IMR-90 (cell line): Measurements from ENCODE around the gene CIITA. TPM values are rescaled to one million over a fixed set of nuclear protein-coding genes. Genes with fewer than 3 reads are reported as not detected.
"Not testable (repeated sequence)": the region's sequence is repeated elsewhere in the genome, so short reads cannot be mapped to it uniquely, and the experiment has no call there.

Experiments
- ATAC-seq: fragments of 200-7000 bp; cut with Tn5 transposase; 2 replicates; pipeline ENCODE4 v1.9.1; 2020; ENCODE audit warnings: low read depth, mild to moderate bottlenecking, moderate library complexity
- BruUV-seq: library from RNA; stranded (reverse); fragments of 400-500 nt; replicated peaks from 2 replicates; lab custom pipeline; 2021; lab: Mats Ljungman, UMichigan
- CTCF ChIA-PET: fragments of 300-600 bp; formaldehyde crosslinking; extraction: SDS; loops from one replicate; lab custom pipeline; 2021; ENCODE audit warnings: antibody characterized with exemption; lab: Yijun Ruan, JAX
- POLR2A ChIA-PET: fragments of 300-600 bp; sonication (Branson Sonifier 250); formaldehyde crosslinking; loops from one replicate; lab custom pipeline; 2022; ENCODE audit warnings: antibody characterized with exemption; ENCODE audit not compliant: unreplicated experiment; lab: Charles Lee
- DNase-seq: peaks from one replicate; pipeline ENCODE4 v3.0.0; 2013
- H2AFZ ChIP-seq: replicated peaks from 2 replicates; pipeline ENCODE3; 2013; ENCODE audit warnings: low read length, mild to moderate bottlenecking; ENCODE audit not compliant: poor library complexity
- H2AK5ac ChIP-seq: 2 replicates; pipeline ENCODE4 v1.6.1; 2013; ENCODE audit warnings: low read depth, low read length, inconsistent platforms
- H2AK9ac ChIP-seq: replicated peaks from 2 replicates; pipeline ENCODE3; 2013; ENCODE audit warnings: mild to moderate bottlenecking, low read depth, low read length, moderate library complexity; ENCODE audit not compliant: poor library complexity
- H2BK120ac ChIP-seq: 2 replicates; pipeline ENCODE4 v1.6.1; 2013; ENCODE audit warnings: low read depth, low read length, inconsistent platforms
- H2BK15ac ChIP-seq: 3 replicates; pipeline ENCODE4 v1.6.1; 2013; ENCODE audit warnings: low read depth, low read length, inconsistent platforms
- H2BK20ac ChIP-seq: 2 replicates; pipeline ENCODE4 v1.6.1; 2013; ENCODE audit warnings: low read depth, mild to moderate bottlenecking, inconsistent platforms, low read length, moderate library complexity
- H2BK5ac ChIP-seq: 2 replicates; pipeline ENCODE4 v1.6.1; 2013; ENCODE audit warnings: mild to moderate bottlenecking, low read depth, low read length, inconsistent platforms; ENCODE audit not compliant: poor library complexity, severe bottlenecking
- H3K14ac ChIP-seq: replicated peaks from 2 replicates; pipeline ENCODE4 v1.6.1; 2013; ENCODE audit warnings: low read depth, low read length, inconsistent platforms
- H3K18ac ChIP-seq: 2 replicates; pipeline ENCODE4 v1.6.1; 2013; ENCODE audit warnings: low read depth, low read length, control low read depth
- H3K23ac ChIP-seq: 2 replicates; pipeline ENCODE4 v1.6.1; 2013; ENCODE audit warnings: low read depth, low read length, inconsistent platforms
- H3K27ac ChIP-seq: 2 replicates; pipeline ENCODE4 v1.5.1; 2013; ENCODE audit warnings: mild to moderate bottlenecking, control low read depth, low read length; ENCODE audit not compliant: insufficient read depth
- H3K27me3 ChIP-seq: 2 replicates; pipeline ENCODE4 v1.6.1; 2013; ENCODE audit warnings: low read length; ENCODE audit not compliant: control insufficient read depth, insufficient read depth
- H3K36me3 ChIP-seq: 2 replicates; pipeline ENCODE4 v1.6.1; 2013; ENCODE audit warnings: low read length, mixed read lengths; ENCODE audit not compliant: control insufficient read depth, insufficient read depth
- H3K4ac ChIP-seq: 2 replicates; pipeline ENCODE4 v1.6.1; 2013; ENCODE audit warnings: low read depth, low read length, inconsistent platforms
- H3K4me1 ChIP-seq: 2 replicates; pipeline ENCODE4 v1.6.1; 2013; ENCODE audit warnings: low read length, mixed read lengths; ENCODE audit not compliant: control insufficient read depth, insufficient read depth
- H3K4me2 ChIP-seq: 2 replicates; pipeline ENCODE4 v1.6.1; 2013; ENCODE audit warnings: low read depth, mild to moderate bottlenecking, control low read depth, low read length, moderate library complexity
- H3K4me3 ChIP-seq: 2 replicates; pipeline ENCODE4 v1.5.1; 2013; ENCODE audit warnings: low read depth, mild to moderate bottlenecking, control low read depth, low read length, moderate library complexity; ENCODE audit not compliant: insufficient read depth
- H3K56ac ChIP-seq: 2 replicates; pipeline ENCODE4 v1.6.1; 2013; ENCODE audit warnings: low read length, inconsistent platforms; ENCODE audit not compliant: insufficient read depth; ENCODE audit errors: extremely low read depth
- H3K79me1 ChIP-seq, 2 experiments: 2 replicates each; pipeline ENCODE4 v1.6.1; 2013; ENCODE audit warnings: low read length in 2 of 2, inconsistent platforms in 1 of 2, low read depth in 1 of 2
- H3K9ac ChIP-seq: 2 replicates; pipeline ENCODE4 v1.6.1; 2013; ENCODE audit warnings: low read depth, low read length, control low read depth
- H3K9me1 ChIP-seq: 2 replicates; pipeline ENCODE4 v1.6.1; 2013; ENCODE audit warnings: low read length, inconsistent platforms; ENCODE audit not compliant: insufficient read depth
- H3K9me3 ChIP-seq: 2 replicates; pipeline ENCODE4 v1.6.1; 2013; ENCODE audit warnings: low read length; ENCODE audit not compliant: control insufficient read depth, insufficient read depth
- H4K20me1 ChIP-seq: 2 replicates; pipeline ENCODE4 v1.6.1; 2013; ENCODE audit warnings: low read length, inconsistent platforms; ENCODE audit not compliant: insufficient read depth
- H4K5ac ChIP-seq: 2 replicates; pipeline ENCODE4 v1.6.1; 2013; ENCODE audit warnings: mild to moderate bottlenecking, low read depth, low read length, control low read depth
- H4K8ac ChIP-seq, 2 experiments: 2 replicates each; pipeline ENCODE4 v1.6.1; 2013; ENCODE audit warnings: low read depth in 2 of 2, low read length in 2 of 2, control low read depth in 1 of 2, inconsistent platforms in 1 of 2
- H4K91ac ChIP-seq: 2 replicates; pipeline ENCODE4 v1.6.1; 2013; ENCODE audit warnings: low read depth, low read length, inconsistent platforms; ENCODE audit not compliant: insufficient read depth
- CHD1 ChIP-seq: IDR thresholded peaks from 2 replicates; pipeline ENCODE4 v1.6.1; 2012; ENCODE audit warnings: low read depth, low read length, improper control_type of control experiment
- RFX5 ChIP-seq: IDR thresholded peaks from 2 replicates; pipeline ENCODE4 v1.8.0; 2012; ENCODE audit warnings: low read depth, mild to moderate bottlenecking, low read length, moderate library complexity
- SMC3 ChIP-seq: fragments of 150-350 bp; IDR thresholded peaks from 2 replicates; pipeline ENCODE4 v1.6.1; 2016; ENCODE audit warnings: low read depth, mild to moderate bottlenecking, antibody characterized with exemption, low read length, moderate library complexity
- WGBS, 2 experiments: methylation state at CpG; one replicate each; pipeline versions ENCODE4 v1.1.5 to v1.1.7; 2013; ENCODE audit warnings: missing lambda C conversion rate in 2 of 2; ENCODE audit not compliant: insufficient read length in 1 of 2; ENCODE audit errors: extremely low coverage in 2 of 2; 5-methylcytosine and 5-hydroxymethylcytosine counted together
- dilution Hi-C: fragments of 300-500 bp; cut with HindIII; formaldehyde crosslinking; loops from one replicate; pipeline ENCODE4 v1.14.3; 2018; ENCODE audit warnings: low sequenced_read_pairs; ENCODE audit not compliant: unreplicated experiment
- in situ Hi-C: fragments of 300-500 bp; cut with MboI; formaldehyde crosslinking; loops from 3 replicates; pipeline ENCODE4 v1.14.3; 2019; ENCODE audit warnings: low sequenced_read_pairs, inconsistent platforms, mixed read lengths
- intact Hi-C: fragments of 100-400 bp; cut with micrococcal nuclease; formaldehyde crosslinking; loops from 2 replicates; pipeline ENCODE4 v1.10.0; 2022
- polyA plus RNA-seq, 3 experiments: library from polyadenylated mRNA; depleted of rRNA; stranded (reverse); fragments of >200 nt; gene quantifications; 2 replicates each; pipeline ENCODE4 v1.2.3, GENCODE V29; 2012; ENCODE audit warnings: low replicate concordance in 1 of 3
- total RNA-seq: library from RNA; depleted of rRNA; stranded (reverse); fragments of >200 nt; gene quantifications from 2 replicates; pipeline ENCODE4 v1.2.3, GENCODE V29; 2012
- TF ChIP-seq, protein P1 (sequence below): fragments of 150-350 bp; IDR thresholded peaks from 2 replicates; pipeline ENCODE4 v1.6.1; 2017; ENCODE audit warnings: mild to moderate bottlenecking, antibody characterized with exemption, low read length, low read depth

CIITA gene
- total and polyA plus RNA-seq, 2 of the 4 experiments (the other 2 are of a cell fraction), result 0.10 TPM; not detected in 1

GRCh38 chr16:10966129-10966528 is 89.1 kb downstream of the CIITA start:
- 83% methylated on average over 3 of the region's 5 CpGs; no CpG with 5 or more reads in 1 of the 2 experiments for WGBS, 2 experiments
- POLR2A ChIA-PET, result no interaction called here

GRCh38 chr16:10966559-10966958 is 89.6 kb downstream of the CIITA start:
- H2BK5ac ChIP-seq, H3K4me1 ChIP-seq, H3K14ac ChIP-seq, H2AK9ac ChIP-seq, H3K23ac ChIP-seq, BruUV-seq, H3K18ac ChIP-seq, H4K20me1 ChIP-seq, H2BK20ac ChIP-seq, dilution Hi-C loops, H2AK5ac ChIP-seq, POLR2A ChIA-PET, H3K27ac ChIP-seq, H4K91ac ChIP-seq, H3K4ac ChIP-seq, H4K8ac ChIP-seq, ATAC-seq, H2BK120ac ChIP-seq, H3K4me2 ChIP-seq, H2BK15ac ChIP-seq, H3K27me3 ChIP-seq, H3K9me3 ChIP-seq, H3K4me3 ChIP-seq, H3K9me1 ChIP-seq, DNase-seq, H3K56ac ChIP-seq, H3K9ac ChIP-seq, H2AFZ ChIP-seq, H4K5ac ChIP-seq: not testable (repeated sequence)
- H3K36me3 ChIP-seq, result peaks cover 19% of the 10 kb centered on the region
- CTCF ChIA-PET, result interaction anchor here (0.6 to 2.2 kb wide), 3 partner anchors 13 to 318 kb away, joined by 3 to 12 read pairs (median 3); partner anchors contain the start of gene SOCS1
- intact Hi-C loops (loop anchor here (10.0 kb wide), 2 partner anchors 678 to 748 kb away; no protein-coding TSS in a partner anchor), in situ Hi-C loops (loop anchor here (5.0 to 25.0 kb wide), 6 partner anchors 286 to 846 kb away; a partner anchor contains a TSS)
- H3K79me1 ChIP-seq, result peaks cover 6 to 41% of the 10 kb centered on the region in 2 experiments
- WGBS, 2 experiments, result no CpG with 5 or more reads among the region's 4 CpGs

More at GRCh38 chr16:10966129-10966528, 89.1 kb downstream of the CIITA start:
- Histone ChIP-seq H2AK9ac (no peak overlapping the region), H3K9me1 (peaks cover 3% of the 10 kb centered on the region; the same call in 1 of the 2 replicates), H3K4me1 (peaks cover 9% of the 10 kb centered on the region), H4K5ac (no peak overlapping the region), H3K56ac (no peak overlapping the region), H2AK5ac (no peak overlapping the region), H4K20me1 (peaks cover 5% of the 10 kb centered on the region; the same call in 1 of the 2 replicates), H3K4ac (no peak overlapping the region), H3K27ac (no peak overlapping the region), H3K14ac (no peak overlapping the region), H4K91ac (no peak overlapping the region), H2AFZ (no peak overlapping the region), H3K4me2 (no peak overlapping the region), H3K27me3 (no peaks in the 10 kb centered on the region), H3K79me1 (peaks cover 6 to 44% of the 10 kb centered on the region in 2 experiments), H3K9me3 (no peaks in the 10 kb centered on the region), H3K4me3 (no peak overlapping the region), H2BK20ac (no peak overlapping the region), H2BK120ac (no peak overlapping the region), H3K9ac (no peak overlapping the region), H3K18ac (no peak overlapping the region), H2BK15ac (no peak overlapping the region), H4K8ac (no peak overlapping the region), H3K23ac (no peak overlapping the region), H3K36me3 (peaks cover 17% of the 10 kb centered on the region), H2BK5ac (no peak overlapping the region)
- no peak for ATAC-seq
- DNase-seq, result no peak
- CTCF ChIA-PET, result interaction anchor here (1.2 kb wide), 1 partner anchor 12 kb away, joined by 3 read pairs; no protein-coding TSS in a partner anchor
- dilution Hi-C loops, result no loop called here
- in situ Hi-C loops, result loop anchor here (5.0 to 25.0 kb wide), 6 partner anchors 286 to 846 kb away; a partner anchor contains a TSS
- intact Hi-C loops, result loop anchor here (10.0 kb wide), 2 partner anchors 679 to 749 kb away; no protein-coding TSS in a partner anchor
- TF ChIP-seq RFX5 (no peak), SMC3 (no peak), CHD1 (no peak)
- TF ChIP-seq, protein P1, sequence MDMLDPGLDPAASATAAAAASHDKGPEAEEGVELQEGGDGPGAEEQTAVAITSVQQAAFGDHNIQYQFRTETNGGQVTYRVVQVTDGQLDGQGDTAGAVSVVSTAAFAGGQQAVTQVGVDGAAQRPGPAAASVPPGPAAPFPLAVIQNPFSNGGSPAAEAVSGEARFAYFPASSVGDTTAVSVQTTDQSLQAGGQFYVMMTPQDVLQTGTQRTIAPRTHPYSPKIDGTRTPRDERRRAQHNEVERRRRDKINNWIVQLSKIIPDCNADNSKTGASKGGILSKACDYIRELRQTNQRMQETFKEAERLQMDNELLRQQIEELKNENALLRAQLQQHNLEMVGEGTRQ, result no peak
- BruUV-seq, result no TSS peak
